ELF-1 (cell line): ENCODE measurements around the gene AKAP8L.

Experiments used
- DNase-seq: peaks from one replicate; pipeline ENCODE4 v3.0.0-alpha.2; 2016; ENCODE audit warnings: low read depth, low spot score

AKAP8L gene

GRCh38 chr19:15436012-15436825 lies 17.4 kb upstream of the AKAP8L start:
- no peak for DNase-seq

- DNase-seq: no peak
Observed at GRCh38 chr19:15433519-15434069, 14.8 kb upstream of the AKAP8L start.

- peak; percentile 91 for DNase-seq
Observed at GRCh38 chr19:15432629-15433518, 14.1 kb upstream of the AKAP8L start.

GRCh38 chr19:15432018-15432494 lies 13.3 kb upstream of the AKAP8L start:
- DNase-seq: no peak

- DNase-seq: no peak
Observed at GRCh38 chr19:15431396-15432017, 12.7 kb upstream of the AKAP8L start.

GRCh38 chr19:15430526-15431120 lies 11.8 kb upstream of the AKAP8L start:
- no peak for DNase-seq

GRCh38 chr19:15429825-15430467 lies 11.2 kb upstream of the AKAP8L start:
- no peak for DNase-seq

- no peak for DNase-seq
Observed at GRCh38 chr19:15428956-15429824, 10.4 kb upstream of the AKAP8L start.

- no peak for DNase-seq
Observed at GRCh38 chr19:15427991-15428471, 9.2 kb upstream of the AKAP8L start.

- no peak for DNase-seq
Observed at GRCh38 chr19:15427350-15427700, 8.5 kb upstream of the AKAP8L start.

GRCh38 chr19:15426485-15427349 lies 7.9 kb upstream of the AKAP8L start:
- no peak for DNase-seq

GRCh38 chr19:15425321-15425950 lies 6.6 kb upstream of the AKAP8L start:
- no peak for DNase-seq

GRCh38 chr19:15424692-15425272 lies 6.0 kb upstream of the AKAP8L start:
- no peak for DNase-seq

- no peak for DNase-seq
Observed at GRCh38 chr19:15424121-15424520, 5.3 kb upstream of the AKAP8L start.

GRCh38 chr19:15423130-15423529 lies 4.3 kb upstream of the AKAP8L start:
- DNase-seq: no peak

- DNase-seq: no peak
Observed at GRCh38 chr19:15422296-15423075, 3.7 kb upstream of the AKAP8L start.

- no peak for DNase-seq
Observed at GRCh38 chr19:15421721-15422260, 3.0 kb upstream of the AKAP8L start.
